OCI-LY7 (cell line): ENCODE measurements around the gene FAF2. TPM values are rescaled to one million over a fixed set of nuclear protein-coding genes. Genes with fewer than 3 reads are reported as not detected.

Source experiments
- BruUV-seq: library from RNA; stranded (reverse); fragments of 400-500 nt; replicated peaks from 2 replicates; lab custom pipeline; 2021; lab: Mats Ljungman, UMichigan
- CTCF ChIA-PET: fragments of 300-600 bp; sonication (Branson Sonifier 250); formaldehyde crosslinking; loops from one replicate; lab custom pipeline; 2022; ENCODE audit warnings: antibody characterized with exemption; ENCODE audit not compliant: unreplicated experiment; lab: Charles Lee
- POLR2A ChIA-PET: fragments of 300-600 bp; sonication (Branson Sonifier 250); formaldehyde crosslinking; loops from one replicate; lab custom pipeline; 2022; ENCODE audit warnings: antibody characterized with exemption; lab: Charles Lee
- DNase-seq: peaks from one replicate; pipeline ENCODE4 v3.0.0-alpha.2; 2015; ENCODE audit warnings: low spot score
- H2AFZ ChIP-seq: fragments of 200-600 bp; sonication (generic), shearing (Covaris generic); 2 replicates; pipeline ENCODE4 v1.6.1; 2014; ENCODE audit warnings: mild to moderate bottlenecking, antibody characterized with exemption, low read length, moderate library complexity
- H3K27ac ChIP-seq: fragments of 200-600 bp; sonication (generic); 2 replicates; pipeline ENCODE4 v1.5.1; 2014; ENCODE audit warnings: mixed run types, low read depth, mild to moderate bottlenecking, moderate library complexity, low read length, inconsistent platforms; ENCODE audit not compliant: poor library complexity, severe bottlenecking
- H3K36me3 ChIP-seq: fragments of 200-600 bp; sonication (generic); 2 replicates; pipeline ENCODE4 v1.6.1; 2014; ENCODE audit warnings: mild to moderate bottlenecking, antibody characterized with exemption, low read length, moderate library complexity, mixed read lengths; ENCODE audit not compliant: insufficient read depth
- H3K4me1 ChIP-seq: fragments of 200-600 bp; sonication (generic); 2 replicates; pipeline ENCODE4 v1.5.1; 2014; ENCODE audit warnings: mild to moderate bottlenecking, low read length; ENCODE audit not compliant: insufficient read depth, poor library complexity, severe bottlenecking
- H3K4me2 ChIP-seq: fragments of 200-600 bp; sonication (generic); 2 replicates; pipeline ENCODE4 v1.6.1; 2014; ENCODE audit warnings: mild to moderate bottlenecking, low read length
- H3K4me3 ChIP-seq: fragments of 200-600 bp; sonication (generic); 2 replicates; pipeline ENCODE4 v1.5.1; 2014; ENCODE audit warnings: mild to moderate bottlenecking, low read depth, low read length; ENCODE audit not compliant: poor library complexity, severe bottlenecking
- H3K79me2 ChIP-seq: fragments of 200-600 bp; sonication (generic); 2 replicates; pipeline ENCODE4 v1.6.1; 2016; ENCODE audit warnings: low read depth, mild to moderate bottlenecking, low read length, moderate library complexity, mixed read lengths; ENCODE audit not compliant: insufficient read depth
- H3K9me2 ChIP-seq: fragments of 200-600 bp; sonication (generic); 2 replicates; pipeline ENCODE4 v1.6.1; 2016; ENCODE audit warnings: mild to moderate bottlenecking, low read length, mixed read lengths; ENCODE audit not compliant: insufficient read depth
- H3K9me3 ChIP-seq: fragments of 200-600 bp; sonication (generic); 2 replicates; pipeline ENCODE4 v1.6.1; 2014; ENCODE audit warnings: mild to moderate bottlenecking, mixed run types, low read length, mixed read lengths
- H4K20me1 ChIP-seq: fragments of 200-600 bp; sonication (generic); 2 replicates; pipeline ENCODE4 v1.6.1; 2014; ENCODE audit warnings: mild to moderate bottlenecking, antibody characterized with exemption, low read length, moderate library complexity, mixed read lengths; ENCODE audit not compliant: insufficient read depth
- CTCF ChIP-seq: fragments of 200-600 bp; sonication (generic); conservative IDR thresholded peaks from 2 replicates; pipeline ENCODE4 v1.5.1; 2014; ENCODE audit warnings: mild to moderate bottlenecking, antibody characterized with exemption, low read length, moderate library complexity, mixed read lengths
- EZH2phosphoT487 ChIP-seq: fragments of 200-600 bp; sonication (generic); IDR thresholded peaks from 2 replicates; pipeline ENCODE4 v1.6.1; 2018; ENCODE audit warnings: low read depth, borderline replicate concordance, mild to moderate bottlenecking, mixed run types, antibody characterized with exemption, low read length, moderate library complexity, mixed read lengths
- intact Hi-C: fragments of 100-400 bp; cut with micrococcal nuclease; formaldehyde crosslinking; loops from one replicate; pipeline ENCODE4 v1.10.0; 2022; ENCODE audit not compliant: unreplicated experiment
- total RNA-seq, 2 experiments: library from RNA; depleted of rRNA in 1 of 2; stranded (reverse); fragments of >200 nt in 1 of 2; shearing (Covaris generic) in 1 of 2; gene quantifications; 2 replicates each; pipeline ENCODE4 v1.2.3, GENCODE V29; 2014 to 2022

The FAF2 gene
- total RNA-seq, 2 experiments from 2014 or later, result 36.9 to 49.7 TPM

GRCh38 chr5:176418251-176418650, 29.9 kb upstream of the FAF2 start:
- DNase-seq, result no peak
- Histone ChIP-seq H3K9me3 (peaks cover 13% of the 10 kb centered on the region), H3K79me2 (peaks cover 11% of the 10 kb centered on the region; the same call in 1 of the 2 replicates), H3K4me1 (peaks cover 19% of the 10 kb centered on the region), H3K27ac (no peak overlapping the region), H3K36me3 (no peaks in the 10 kb centered on the region), H3K9me2 (no peaks in the 10 kb centered on the region), H2AFZ (no peak overlapping the region), H3K4me3 (no peak overlapping the region), H3K4me2 (no peak overlapping the region), H4K20me1 (no peaks in the 10 kb centered on the region)
- ChIA-PET CTCF (no interaction called here), POLR2A (interaction anchor here (0.5 to 0.7 kb wide), 3 partner anchors 28 to 124 kb away, joined by 3 read pairs; no protein-coding TSS in a partner anchor)
- intact Hi-C loops, result no loop called here
- no TSS peak for BruUV-seq
- no peak for TF ChIP-seq EZH2phosphoT487
- TF ChIP-seq CTCF, result no peak

GRCh38 chr5:176420086-176420485, 28.1 kb upstream of the FAF2 start:
- ChIA-PET CTCF (no interaction called here), POLR2A (no interaction called here)
- H2AFZ ChIP-seq, result no peak overlapping the region
- no peak overlapping the region for H3K27ac ChIP-seq
- H3K4me2 ChIP-seq, result no peak overlapping the region
- BruUV-seq, result no TSS peak
- H3K9me3 ChIP-seq, result peaks cover 17% of the 10 kb centered on the region
- no peak for DNase-seq
- peaks cover 15% of the 10 kb centered on the region for H3K4me1 ChIP-seq
- TF ChIP-seq EZH2phosphoT487, result no peak
- no peak for TF ChIP-seq CTCF
- H3K36me3 ChIP-seq, result no peaks in the 10 kb centered on the region
- no peaks in the 10 kb centered on the region for H4K20me1 ChIP-seq
- no peak overlapping the region for H3K4me3 ChIP-seq
- no peaks in the 10 kb centered on the region for H3K9me2 ChIP-seq
- peaks cover 8% of the 10 kb centered on the region; the same call in 1 of the 2 replicates for H3K79me2 ChIP-seq
- intact Hi-C loops, result no loop called here

- no peak overlapping the region for H3K27ac ChIP-seq
- no peaks in the 10 kb centered on the region for H4K20me1 ChIP-seq
- no peak overlapping the region for H3K4me3 ChIP-seq
- BruUV-seq, result no TSS peak
- ChIA-PET CTCF (interaction anchor here (0.6 kb wide), 1 partner anchor 294 kb away, joined by 3 read pairs; no protein-coding TSS in a partner anchor), POLR2A (interaction anchor here (0.6 kb wide), 3 partner anchors 47 to 387 kb away, joined by 3 to 7 read pairs (median 4); no protein-coding TSS in a partner anchor)
- TF ChIP-seq CTCF (no peak), EZH2phosphoT487 (no peak)
- no peaks in the 10 kb centered on the region for H3K79me2 ChIP-seq
- H3K36me3 ChIP-seq, result no peaks in the 10 kb centered on the region
- H3K4me2 ChIP-seq, result no peak overlapping the region
- peaks cover 27% of the 10 kb centered on the region for H3K9me3 ChIP-seq
- H2AFZ ChIP-seq, result no peak overlapping the region
- no peaks in the 10 kb centered on the region for H3K9me2 ChIP-seq
- H3K4me1 ChIP-seq, result peaks cover 7% of the 10 kb centered on the region
- intact Hi-C loops, result no loop called here
- DNase-seq, result no peak
These were observed 27.1 kb upstream of the FAF2 start for GRCh38 chr5:176420972-176421544.
